Hippocampal formation (tissue), 2 donors: ENCODE data around the gene CERK.

Experiments
- DNase-seq, 2 donors: peaks; one replicate each; lab custom pipeline; 2025; lab: John Stamatoyannopoulos, UW

Gene CERK

DNA sequence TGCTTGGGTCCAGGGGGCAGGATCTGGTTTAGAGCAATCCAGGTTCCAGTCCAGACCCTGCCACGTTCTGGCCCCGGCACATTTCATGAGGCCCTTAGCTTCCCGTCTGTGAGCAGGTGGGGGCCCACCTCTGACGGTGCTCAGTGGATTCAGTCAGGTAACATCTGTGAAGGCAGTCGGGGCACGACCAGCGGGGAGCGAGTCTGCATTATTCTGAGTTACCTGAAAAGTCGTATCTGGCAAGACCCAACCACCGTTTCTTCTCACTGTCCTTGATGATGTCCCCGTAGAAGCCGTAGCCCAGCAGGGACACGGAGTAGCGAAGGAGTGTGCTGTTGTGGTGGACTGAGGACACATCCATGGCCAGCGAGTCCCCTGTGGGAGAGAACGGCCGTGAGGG is 39.0 kb downstream of the CERK start:
- DNase-seq = no peak

DNA sequence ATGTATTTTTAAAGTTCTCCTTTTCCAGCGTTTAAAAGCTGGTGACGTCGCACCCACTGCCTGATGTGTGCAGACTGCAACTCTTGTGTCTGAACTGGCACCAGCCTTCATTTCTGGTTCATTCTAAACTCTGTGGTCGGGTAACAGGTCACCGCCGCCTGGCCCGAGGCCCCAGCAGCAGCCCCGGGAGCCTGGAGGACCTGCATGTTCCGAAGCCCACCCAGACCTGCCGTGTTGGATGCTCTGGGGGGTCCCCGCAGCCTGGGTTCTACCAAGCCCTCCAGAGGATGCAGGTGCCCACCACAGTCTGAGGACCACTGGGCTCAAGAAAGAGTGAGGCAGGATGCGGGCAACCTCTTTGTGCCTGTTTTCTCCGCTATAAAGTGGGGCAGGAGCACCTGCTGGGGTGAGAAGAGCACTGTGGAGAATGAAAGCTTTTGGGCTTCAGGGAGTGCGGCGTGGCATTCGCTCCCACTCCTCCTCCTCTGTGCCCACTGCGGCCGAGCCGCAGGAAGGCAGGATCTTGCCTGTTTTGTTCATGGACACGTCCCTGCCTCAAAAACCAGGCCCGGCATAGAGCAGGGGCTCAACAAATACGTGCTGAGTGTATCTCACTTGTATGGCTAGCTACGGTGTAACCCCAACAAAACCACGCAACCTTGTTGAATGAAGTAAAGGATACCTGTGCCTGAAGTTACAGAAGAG is 40.1 kb downstream of the CERK start:
- DNase-seq = no peak

DNA sequence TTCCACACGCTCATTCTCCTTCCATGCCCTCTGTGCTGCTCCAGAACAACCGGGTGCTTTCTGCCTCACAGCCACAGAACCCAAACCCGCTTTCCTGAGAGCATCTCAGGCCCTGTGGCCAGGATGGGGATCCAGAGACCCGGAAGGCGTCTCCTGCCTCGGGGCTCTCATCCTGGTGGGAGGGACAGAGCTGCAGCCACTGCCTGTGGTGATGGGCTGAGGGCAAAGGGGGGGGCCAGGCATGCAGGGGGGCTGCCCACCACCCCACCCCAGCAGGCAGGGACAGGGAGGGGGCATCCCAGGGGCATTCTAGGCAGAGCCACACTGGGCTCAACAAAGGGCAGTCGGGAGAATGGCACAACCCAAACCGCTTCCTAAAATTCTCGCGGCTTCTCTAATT is 41.4 kb downstream of the CERK start:
- no peak for DNase-seq

DNA sequence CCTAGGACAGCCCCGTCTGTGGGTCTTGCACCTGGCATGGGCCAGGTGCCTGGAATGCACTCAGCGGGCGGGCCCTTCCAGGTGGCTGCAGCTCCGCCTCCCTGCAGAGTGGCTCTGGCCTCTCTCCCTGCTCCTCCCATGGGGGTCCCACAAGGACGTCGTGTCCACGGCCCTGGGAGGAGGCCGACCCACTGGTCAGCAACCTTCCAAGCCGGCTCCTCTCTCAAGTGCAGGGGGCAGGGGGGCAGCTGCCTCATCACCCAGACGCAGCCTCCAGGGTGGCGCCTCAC is 41.9 kb downstream of the CERK start:
- no peak for DNase-seq

DNA sequence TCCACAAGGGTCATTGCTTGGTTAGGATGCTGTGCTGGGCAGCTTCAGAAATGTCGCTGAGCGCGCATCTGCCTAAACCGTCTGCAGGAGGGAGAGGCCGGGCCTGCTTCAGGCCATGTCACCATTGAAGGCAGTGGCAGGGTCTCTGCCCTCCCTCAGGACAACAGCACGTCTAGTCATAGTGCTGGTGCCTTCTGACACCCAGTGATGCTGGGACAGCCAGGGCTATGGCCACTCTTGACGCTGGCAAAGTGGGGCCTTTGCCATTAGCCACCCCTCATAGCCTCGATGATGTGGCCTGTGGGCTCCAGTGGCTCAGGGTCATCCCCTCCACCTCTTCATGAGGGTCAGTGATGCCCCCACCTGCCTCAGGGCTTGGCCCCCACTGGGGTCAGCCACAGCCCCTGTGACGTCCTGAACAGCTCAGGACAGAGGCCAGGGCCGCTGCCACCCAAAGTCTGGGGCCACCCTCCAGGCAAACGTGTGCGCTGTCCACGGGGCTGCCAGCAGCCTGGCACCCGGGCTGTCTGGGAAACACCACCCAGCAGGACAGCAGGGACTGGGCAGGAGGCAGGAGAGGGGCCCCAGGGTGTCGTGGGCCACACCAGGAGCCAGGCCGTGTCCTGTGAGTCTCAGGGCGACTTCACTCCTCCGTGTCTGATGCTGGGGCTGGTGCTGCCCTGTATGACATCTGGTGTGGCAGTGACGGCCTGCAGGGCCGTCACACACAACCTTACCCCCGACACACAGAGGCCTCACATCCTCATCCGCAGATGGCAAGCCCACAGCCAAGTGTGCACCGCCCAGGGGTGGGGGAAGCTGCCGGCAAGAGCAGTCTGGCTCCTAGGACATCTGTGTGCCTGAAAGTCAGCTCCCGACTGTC is 42.5 kb downstream of the CERK start:
- no peak for DNase-seq

DNA sequence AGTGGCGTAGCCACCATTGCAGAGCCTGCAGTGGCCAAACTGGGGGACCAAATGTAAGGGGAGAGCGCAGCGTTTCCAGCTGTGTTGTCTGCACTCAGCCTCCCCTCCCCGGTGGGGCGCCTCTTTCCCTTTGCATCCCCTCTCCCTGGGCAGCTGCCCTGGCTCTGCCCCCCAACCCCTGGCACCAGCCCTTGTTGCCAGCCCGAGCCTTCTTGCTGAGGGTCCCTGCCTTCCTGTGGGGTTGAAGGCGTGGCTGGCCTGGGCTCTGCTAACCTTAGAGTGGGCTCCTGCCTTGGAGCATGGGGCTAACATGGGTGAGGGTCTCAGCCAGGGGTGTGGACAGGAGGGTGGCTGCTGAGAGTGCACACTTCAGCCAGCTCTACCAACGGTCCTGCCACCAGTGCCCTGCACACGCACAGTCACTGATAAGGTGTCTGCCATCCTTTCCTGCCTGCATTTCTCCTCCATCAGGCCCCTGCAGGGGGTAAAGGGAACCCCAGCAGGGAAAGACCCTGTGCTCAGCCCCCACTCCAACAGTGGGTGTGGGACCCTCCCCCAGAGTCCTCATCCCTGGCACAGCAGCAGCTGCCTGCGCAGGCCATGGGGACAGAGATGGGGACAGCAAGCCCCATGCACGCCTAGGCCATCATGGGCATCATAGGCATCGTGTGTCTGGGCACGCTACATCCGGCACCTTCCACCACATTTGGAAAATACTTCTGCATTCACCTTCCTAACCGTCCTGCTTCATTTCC is 43.5 kb downstream of the CERK start:
- no peak for DNase-seq

DNA sequence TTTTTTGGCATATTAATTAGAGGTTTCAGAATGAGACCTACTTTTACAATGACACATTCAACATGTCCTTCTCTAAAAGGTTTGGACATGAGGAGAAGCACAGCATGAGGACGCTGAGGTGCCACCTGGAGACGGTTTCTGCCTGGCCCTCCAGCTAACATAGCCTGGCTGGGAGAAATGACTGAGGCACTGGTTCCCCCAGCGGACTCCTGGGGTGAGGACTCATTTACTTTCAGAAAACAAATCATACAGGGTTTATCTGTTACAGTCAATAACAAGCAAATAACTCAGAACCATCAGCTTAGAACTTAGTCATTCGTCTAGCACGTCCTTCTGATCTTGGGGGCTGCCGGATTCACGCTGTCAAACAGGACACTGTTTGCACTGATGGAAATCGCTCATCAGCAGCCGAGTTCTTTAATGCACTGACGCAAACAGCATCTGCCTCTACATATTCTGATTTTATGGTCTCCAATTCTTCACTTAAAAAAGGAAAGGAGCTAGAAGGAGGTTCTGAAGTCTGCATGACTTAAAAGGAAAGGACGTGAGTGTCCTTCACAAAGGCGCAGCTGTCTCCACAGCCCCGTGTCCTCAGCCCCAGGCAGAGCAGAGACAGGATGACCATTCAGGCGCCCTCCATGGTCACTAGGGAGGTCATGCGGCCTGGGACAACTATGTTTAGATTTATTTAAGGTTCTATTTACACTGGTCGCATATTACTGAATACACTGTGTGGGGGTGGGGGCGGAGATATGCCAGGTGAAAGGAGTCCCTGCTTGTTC is 44.2 kb downstream of the CERK start:
- DNase-seq = no peak

DNA sequence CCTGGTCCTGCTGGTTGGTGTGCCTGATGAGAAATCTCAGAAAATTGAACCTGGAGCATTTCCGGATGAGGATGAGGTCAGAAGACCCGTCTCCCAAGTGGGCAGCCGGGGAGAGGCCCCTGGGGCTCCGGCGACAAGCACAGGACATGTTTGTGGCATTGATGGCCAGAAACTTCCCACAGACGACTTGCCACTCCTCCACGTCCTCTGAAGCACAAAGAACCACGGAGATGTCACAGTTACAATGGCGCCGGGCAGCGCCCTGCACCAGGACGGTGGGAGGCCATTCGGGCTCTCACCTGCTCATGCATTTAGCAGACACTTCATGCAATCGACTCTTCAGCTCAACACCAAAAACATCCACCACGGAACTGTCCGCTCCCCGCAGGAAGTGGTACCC is 46.5 kb downstream of the CERK start:
- no peak for DNase-seq

DNA sequence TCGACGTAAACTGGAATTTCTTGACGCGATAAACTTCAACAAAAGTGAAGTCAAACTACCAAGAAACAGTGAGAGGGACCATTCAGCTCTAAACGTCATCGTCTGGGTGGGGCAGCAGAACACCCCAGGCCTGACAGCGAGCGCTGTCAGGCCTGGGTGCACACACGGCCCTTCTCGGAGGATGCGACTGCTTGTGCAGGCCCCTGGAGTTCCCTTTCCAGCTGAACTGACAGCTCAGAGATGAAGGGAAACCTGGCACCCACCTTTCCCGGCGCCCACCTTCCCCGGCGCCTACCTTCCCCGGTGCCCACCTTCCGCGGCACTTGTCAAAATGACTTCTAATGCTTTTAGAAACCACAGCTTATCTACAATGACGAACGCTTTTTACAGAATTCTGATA is 47.9 kb downstream of the CERK start:
- DNase-seq = no peak

DNA sequence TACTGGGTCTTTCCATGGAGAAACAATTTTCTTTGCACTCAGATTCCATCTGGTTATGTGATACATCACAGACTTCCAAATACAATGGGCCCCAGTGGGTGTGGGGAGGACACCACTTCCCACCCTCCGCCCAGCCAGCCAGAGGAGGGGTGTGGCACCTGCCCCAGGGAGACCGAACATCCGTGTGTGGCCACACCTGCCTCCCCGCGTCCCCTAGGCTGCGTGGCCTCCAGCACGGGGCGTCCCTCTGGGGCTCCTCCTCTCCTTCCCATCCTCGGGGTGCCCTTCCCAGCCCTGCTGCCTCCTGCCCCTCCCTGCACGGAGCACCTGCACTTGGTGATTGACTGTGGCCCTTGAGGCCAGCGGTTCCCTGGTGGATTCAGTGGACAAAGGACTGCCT is 49.1 kb downstream of the CERK start:
- no peak for DNase-seq

DNA sequence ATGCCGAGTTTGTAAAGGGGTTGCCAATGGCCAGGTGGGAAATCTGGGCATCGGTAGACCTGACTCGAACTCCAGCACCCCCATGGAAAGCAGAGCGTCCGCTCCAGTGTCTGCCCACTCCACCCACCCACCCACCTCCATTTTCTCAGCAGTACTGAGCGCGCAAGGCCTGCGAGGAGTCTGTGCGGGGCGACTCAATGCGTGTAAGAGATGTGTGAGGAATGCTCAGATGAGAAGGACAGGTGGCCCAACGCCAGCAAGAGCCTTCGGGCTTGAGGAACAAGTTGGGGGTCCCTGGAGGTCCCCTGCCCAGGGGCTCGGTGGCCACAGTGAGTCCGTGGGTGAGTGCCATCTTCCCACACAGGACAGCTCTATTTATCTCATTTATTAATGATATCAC is 50.6 kb downstream of the CERK start:
- DNase-seq = no peak

DNA sequence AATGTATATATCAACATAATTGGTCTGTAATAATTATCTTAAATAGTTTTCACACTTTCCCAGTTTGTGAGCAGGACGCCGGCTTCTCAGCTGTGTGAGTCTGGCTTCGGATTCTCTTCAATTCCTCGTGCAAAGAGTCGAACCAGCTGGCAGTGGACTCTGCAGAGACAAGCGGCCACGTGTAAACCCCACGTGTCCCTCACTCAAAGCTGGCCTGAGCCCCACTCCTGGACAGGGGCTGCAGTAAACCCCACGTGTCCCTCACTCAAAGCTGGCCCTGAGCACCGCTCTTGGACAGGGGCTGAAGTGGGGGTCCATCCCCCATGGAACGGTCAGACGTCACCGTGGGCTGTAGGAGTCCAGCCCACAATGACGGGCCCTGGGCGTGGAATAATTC is 51.0 kb downstream of the CERK start:
- DNase-seq = no peak

DNA sequence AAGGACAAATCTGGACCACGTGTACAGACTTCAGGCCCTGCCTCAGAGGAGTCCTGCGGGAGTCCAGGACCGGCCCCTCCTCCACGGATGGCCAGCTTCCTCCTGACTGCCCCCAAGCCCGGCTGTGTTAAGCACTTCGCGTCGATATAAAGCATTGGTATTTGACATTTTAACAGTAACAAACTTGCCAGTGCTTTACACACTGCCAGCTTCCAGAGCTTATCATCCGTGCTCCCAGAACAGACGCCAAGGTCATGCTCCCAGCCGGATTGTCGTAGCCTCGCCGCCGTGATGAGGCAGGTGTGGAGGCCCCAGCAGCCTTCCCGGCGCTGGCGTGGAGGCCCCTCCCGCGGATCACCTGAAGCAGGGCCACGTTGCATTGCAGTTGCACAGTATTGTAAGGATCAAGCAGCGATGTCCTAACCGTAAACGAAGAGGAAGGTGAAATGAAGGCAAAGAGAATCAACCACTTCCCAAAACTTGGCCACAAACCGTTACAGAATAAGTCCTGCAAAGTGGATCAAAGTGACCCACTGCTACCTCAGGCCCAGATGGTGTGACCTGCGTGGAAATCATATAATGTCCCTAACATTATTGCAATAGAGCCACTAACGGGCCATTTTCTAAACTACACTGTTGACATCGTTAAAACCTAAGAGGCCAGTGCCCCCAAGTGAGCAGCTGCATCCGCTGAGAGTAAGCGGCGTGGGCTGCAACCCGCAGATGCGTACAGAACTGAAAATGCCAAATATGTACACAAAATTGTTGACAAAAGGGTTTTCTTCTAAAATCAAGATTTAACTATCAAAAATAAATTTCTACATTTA is 51.6 kb downstream of the CERK start:
- DNase-seq = no peak

DNA sequence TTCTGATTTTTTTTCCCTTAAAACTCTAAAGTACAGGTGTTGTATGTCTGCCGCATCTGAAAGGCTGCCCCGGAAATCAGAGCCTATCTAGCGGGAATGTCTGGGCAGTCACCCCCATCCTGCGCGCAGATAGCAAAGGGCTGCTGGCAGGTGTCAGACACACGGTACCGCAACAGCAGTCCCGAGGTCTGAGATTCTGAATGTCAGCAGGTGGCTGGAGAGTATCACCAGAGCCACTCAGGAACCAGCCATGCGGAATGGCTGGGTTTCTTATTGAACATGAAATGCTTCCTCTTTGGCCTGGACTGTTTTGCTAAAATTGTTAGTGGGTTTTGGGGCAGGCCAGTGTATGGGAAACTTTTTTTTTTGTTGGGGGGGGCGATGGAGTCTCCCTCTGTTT is 53.3 kb downstream of the CERK start:
- no peak for DNase-seq

DNA sequence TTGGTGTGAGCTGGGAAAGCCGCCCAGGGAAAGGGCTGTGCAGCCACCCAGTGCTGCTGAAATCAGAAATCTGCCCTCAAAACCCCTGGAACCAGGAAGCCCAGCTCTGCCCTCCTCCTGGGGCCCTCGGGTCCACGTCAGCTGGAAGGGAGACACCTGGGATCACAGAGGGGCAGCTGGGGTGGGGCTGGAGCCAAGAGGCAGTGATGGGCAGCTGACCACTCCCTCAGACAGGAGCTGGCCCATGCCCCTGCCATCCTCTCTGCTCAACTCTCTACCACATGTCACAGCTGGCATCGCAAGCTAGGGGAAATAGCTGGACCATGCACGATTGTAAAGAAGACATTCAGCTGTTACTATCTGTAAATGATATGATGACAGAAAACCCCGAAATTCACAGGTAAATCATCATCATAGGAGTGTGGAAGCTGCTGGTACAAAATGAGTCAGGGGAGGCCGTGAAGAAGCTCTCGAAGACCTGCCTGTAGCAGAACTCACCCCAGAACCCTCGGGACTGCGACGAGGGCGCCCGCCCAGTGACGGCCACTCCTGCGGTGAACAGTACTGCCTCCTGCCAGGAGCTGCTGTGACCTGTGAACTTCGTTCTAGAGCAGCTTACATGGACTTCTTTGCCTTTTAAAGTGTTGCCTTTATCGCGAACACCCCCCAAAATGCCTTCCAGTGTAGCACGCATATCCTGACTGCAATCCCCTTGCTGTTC is 55.9 kb downstream of the CERK start:
- no peak for DNase-seq

DNA sequence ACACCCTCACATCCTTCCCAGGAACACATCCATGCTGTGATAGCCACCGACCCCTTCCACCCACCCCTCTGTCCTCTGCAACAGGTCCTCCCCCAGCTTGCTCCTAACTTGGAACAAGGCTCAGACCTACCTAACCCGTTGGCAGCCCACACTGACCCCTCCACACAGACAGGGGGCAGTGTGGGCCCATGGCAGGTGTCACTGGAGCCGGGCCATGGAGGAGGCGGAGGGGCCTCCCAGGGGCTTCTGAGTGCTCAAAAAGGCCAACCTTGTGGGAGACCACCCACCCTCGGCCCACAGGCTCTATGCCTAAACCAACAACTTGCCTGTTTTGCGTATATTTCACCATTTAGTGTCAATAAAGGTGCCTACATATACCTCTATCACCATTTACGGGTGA is 57.0 kb downstream of the CERK start:
- DNase-seq = no peak

DNA sequence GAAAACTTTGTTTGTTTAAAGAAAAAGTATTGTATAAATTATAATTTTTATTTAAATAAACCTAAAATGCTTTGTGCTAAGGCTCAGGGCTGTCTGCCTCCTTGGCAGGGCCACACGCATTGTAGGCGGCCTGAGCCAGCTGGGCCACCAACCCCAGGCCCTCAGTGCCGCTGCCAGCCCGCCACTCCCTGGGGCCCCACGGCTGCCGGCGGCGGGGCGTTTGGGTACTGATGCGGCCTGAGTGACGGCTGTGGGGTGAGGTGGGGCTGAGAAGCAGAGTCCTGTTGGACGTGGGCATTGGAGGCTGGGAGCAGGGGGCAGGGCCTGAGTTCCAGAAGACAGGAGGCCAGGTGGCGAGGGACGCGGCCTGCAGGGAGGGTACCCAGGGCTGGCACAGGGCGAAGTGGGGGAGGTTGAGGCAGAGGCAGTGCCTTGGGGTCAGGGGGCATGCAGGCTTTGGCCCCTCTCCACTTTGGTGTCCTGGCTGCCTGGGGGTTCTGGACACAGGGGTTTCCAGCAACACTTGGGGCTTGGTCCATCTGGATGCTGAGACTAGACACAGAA is 58.3 kb downstream of the CERK start:
- no peak for DNase-seq

DNA sequence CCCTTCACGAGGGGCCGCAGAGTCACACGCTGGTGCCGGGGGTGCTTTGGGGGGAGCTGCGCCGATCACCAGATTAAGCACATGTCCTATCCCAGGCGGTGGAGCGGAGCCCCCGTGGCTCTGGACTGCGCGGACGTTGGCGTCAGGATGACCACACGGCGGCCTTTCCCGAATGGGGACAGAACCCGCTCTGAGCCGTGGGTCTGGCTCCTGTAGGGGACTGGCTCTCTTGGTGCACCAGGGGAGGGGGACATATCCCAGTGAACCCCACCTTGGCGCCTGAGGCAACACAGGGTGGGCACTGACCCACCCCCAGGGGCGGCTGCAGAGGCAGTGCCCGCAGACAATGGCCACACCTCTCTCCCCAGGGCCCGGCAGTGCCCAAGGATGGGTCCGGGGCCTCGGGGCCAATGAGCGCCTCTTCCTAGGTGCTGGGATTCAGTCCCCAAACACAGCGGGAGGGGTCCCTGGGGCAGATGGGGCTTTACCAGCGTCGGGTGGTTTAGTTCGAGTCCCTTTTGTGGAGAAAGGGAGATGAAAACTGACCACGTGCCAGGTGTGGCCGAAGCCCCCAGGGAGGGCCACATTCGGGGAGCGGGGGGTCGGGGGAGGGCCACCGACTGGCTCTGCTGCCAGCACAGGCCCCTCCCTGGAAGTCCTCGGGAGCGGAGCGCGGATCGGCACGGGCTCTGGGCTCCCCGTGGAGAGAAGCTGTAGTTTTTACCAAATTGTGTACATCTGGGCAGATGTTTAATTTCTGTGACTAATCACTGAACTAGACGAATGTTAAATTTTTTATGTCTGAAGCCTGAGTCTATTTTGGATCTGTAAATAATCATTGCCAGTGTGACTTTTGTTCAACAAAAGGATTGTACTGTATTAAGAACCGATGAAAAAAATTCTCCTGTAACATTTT is 59.0 kb downstream of the CERK start:
- DNase-seq = no peak

DNA sequence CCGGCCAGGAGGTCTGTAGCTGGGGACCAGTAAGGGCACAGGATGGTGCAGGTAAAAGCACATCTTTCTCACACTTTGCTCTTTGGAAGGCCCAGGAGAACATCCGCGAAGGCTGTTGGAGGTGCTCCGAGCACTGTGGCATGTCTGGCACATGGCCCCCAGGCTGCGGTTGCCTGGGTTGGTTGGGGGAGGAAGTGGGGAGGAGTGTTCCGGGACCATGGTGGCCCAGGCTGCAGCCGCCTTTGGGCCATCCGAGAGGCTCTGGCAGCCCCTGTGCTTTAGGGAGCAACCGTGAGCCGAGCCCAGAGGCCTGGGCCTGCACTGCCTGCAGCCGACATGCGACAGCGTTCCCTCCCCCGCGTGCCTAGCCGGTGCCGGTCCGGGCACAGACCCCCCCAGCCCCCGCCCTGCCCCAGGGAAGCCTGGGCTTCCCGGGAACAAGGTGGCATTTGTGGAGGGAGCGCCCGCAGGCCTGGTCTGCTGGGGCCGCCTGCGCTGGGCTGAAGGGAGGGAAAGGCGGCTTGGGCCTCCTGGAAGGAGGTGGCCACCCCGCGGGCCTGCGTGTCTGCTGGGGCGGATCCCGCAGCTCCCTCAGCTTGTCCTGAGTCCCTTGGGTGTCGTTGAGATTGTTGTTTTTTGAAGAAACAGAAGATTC is 59.9 kb downstream of the CERK start:
- no peak for DNase-seq
